Measurements from ENCODE around the gene HTR1E. TPM values are rescaled to one million over a fixed set of nuclear protein-coding genes. Genes with fewer than 3 reads are reported as not detected.
A peak's percentile ranks its signal among the peaks of the same experiment; 100 is the strongest.

The HTR1E gene
- total RNA-seq, 1 donor from 2014 or later, result not detected

DNA sequence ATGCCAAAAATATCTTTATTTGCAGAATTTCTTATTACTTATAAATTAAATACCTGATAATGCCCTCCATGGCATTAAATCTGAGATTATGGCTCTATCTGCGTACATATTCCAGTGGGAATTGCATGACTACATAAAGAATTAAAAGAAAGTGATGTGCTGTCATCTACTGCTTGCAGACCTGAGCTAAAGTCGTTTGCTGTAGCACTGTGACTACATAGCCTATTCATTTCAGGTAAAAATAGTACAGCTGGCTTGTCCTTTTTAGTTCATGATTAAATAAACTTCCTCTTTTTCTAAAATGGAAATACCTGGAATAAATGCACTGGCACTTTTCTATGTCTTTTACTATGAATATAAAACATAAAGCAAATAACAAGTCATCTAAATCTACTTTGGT, 79.4 kb downstream of the HTR1E start:
- peaks cover 26% of the 10 kb centered on the region for H3K27me3 Mint-ChIP-seq (ENCODE audit: low read depth)
- H3K4me1 Mint-ChIP-seq, result no peaks in the 10 kb centered on the region
- no peak overlapping the region for H3K4me3 Mint-ChIP-seq
- TF ChIP-seq, protein P1, sequence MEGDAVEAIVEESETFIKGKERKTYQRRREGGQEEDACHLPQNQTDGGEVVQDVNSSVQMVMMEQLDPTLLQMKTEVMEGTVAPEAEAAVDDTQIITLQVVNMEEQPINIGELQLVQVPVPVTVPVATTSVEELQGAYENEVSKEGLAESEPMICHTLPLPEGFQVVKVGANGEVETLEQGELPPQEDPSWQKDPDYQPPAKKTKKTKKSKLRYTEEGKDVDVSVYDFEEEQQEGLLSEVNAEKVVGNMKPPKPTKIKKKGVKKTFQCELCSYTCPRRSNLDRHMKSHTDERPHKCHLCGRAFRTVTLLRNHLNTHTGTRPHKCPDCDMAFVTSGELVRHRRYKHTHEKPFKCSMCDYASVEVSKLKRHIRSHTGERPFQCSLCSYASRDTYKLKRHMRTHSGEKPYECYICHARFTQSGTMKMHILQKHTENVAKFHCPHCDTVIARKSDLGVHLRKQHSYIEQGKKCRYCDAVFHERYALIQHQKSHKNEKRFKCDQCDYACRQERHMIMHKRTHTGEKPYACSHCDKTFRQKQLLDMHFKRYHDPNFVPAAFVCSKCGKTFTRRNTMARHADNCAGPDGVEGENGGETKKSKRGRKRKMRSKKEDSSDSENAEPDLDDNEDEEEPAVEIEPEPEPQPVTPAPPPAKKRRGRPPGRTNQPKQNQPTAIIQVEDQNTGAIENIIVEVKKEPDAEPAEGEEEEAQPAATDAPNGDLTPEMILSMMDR (conservative IDR thresholded peaks at IDR 0.05), result no peak
- no peaks in the 10 kb centered on the region for H3K36me3 Mint-ChIP-seq (ENCODE audit: low read depth)
- no peaks in the 10 kb centered on the region for H3K9me3 Mint-ChIP-seq
- DNase-seq (ENCODE audit: low read depth, low spot score), result no peak
- H3K27ac Mint-ChIP-seq (ENCODE audit: unreplicated experiment), result no peak overlapping the region

- no peaks in the 10 kb centered on the region for H3K4me1 Mint-ChIP-seq
- no peak overlapping the region for H3K27ac Mint-ChIP-seq (ENCODE audit: unreplicated experiment)
- no peak overlapping the region for H3K4me3 Mint-ChIP-seq
- TF ChIP-seq, protein P1 (conservative IDR thresholded peaks at IDR 0.05), result no peak
- DNase-seq (ENCODE audit: low read depth, low spot score), result no peak
- H3K9me3 Mint-ChIP-seq, result no peaks in the 10 kb centered on the region
- H3K27me3 Mint-ChIP-seq (ENCODE audit: low read depth), result peaks cover 21% of the 10 kb centered on the region
- no peaks in the 10 kb centered on the region for H3K36me3 Mint-ChIP-seq (ENCODE audit: low read depth)
Measured at GRCh38 chr6:87027021-87027420, 89.7 kb downstream of the HTR1E start.

DNA sequence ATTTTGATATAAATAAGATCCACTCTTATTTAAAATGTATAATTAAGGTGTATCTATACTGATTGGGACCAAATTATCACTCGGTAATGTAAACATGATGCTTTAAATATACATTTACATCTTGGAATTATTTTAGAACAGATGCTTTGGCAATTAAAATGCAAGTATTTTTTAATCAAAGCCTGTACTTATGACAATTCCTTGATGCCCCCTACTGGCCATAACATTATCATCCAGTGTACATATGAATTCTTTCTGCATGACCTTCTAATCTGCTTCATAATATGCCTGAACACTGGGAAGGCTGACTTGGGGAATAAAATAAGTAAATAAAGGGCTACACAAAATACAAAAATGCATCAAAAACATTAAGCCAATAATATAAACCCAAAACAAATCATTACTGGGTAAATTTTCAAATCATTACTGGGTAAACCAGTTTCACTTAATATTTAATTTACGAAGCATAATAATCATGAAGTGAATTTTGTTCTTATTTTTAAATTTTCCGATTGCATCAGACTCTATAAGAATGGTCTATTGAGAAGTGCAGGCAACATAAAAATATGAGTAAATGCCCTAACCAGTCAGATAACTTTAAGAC, 92.5 kb downstream of the HTR1E start:
- Mint-ChIP-seq H3K9me3 (peaks cover 6% of the 10 kb centered on the region), H3K27ac (ENCODE audit: unreplicated experiment) (no peak overlapping the region), H3K36me3 (ENCODE audit: low read depth) (no peaks in the 10 kb centered on the region), H3K4me1 (no peaks in the 10 kb centered on the region), H3K27me3 (ENCODE audit: low read depth) (peaks cover 16% of the 10 kb centered on the region), H3K4me3 (no peak overlapping the region)
- TF ChIP-seq, protein P1 (conservative IDR thresholded peaks at IDR 0.05), result peak; percentile 76
- no peak for DNase-seq (ENCODE audit: low read depth, low spot score)

DNA sequence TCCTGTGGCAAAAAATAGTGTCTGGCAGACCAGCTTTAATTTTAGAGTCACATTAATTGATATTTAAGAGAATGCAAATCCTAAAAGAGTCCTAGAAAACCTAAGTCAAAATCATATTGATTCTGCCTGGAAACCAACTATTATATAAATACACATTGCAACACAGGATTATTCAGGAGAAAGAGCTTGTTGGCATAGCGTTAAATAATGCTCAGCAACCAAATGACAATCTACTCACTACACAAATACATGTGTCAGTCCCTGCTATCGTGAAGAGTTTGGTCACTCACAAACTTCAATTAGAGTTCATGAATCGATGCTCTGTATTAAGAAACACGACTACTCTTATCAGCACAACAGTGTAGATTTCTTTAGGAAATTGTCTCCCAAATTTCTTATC, 103.4 kb downstream of the HTR1E start:
- Mint-ChIP-seq H3K36me3 (ENCODE audit: low read depth) (peaks cover 5% of the 10 kb centered on the region), H3K9me3 (peaks cover 3% of the 10 kb centered on the region), H3K4me3 (no peak overlapping the region), H3K27ac (ENCODE audit: unreplicated experiment) (no peak overlapping the region), H3K27me3 (ENCODE audit: low read depth) (peaks cover 17% of the 10 kb centered on the region), H3K4me1 (no peaks in the 10 kb centered on the region)
- TF ChIP-seq, protein P1 (conservative IDR thresholded peaks at IDR 0.05), result no peak
- DNase-seq (ENCODE audit: low read depth, low spot score), result no peak

GRCh38 chr6:87045521-87046075, 108.3 kb downstream of the HTR1E start:
- Mint-ChIP-seq H3K27me3 (ENCODE audit: low read depth) (peaks cover 19% of the 10 kb centered on the region), H3K36me3 (ENCODE audit: low read depth) (no peaks in the 10 kb centered on the region), H3K27ac (ENCODE audit: unreplicated experiment) (no peak overlapping the region), H3K4me1 (no peaks in the 10 kb centered on the region), H3K4me3 (no peak overlapping the region), H3K9me3 (no peaks in the 10 kb centered on the region)
- TF ChIP-seq, protein P1 (conservative IDR thresholded peaks at IDR 0.05), result no peak
- DNase-seq (ENCODE audit: low read depth, low spot score), result no peak
